Measurements from ENCODE around the gene BMP5.

GRCh38 chr6:55827818-55828522, 47.4 kb downstream of the BMP5 start:
- TF ChIP-seq CTCF (IDR thresholded peaks at IDR 0.05; ENCODE audit: insufficient read depth, low read length) (no peak), REST (IDR thresholded peaks at IDR 0.05; ENCODE audit: insufficient replicate concordance, low read depth) (no peak), SPI1 (IDR thresholded peaks at IDR 0.05; ENCODE audit: borderline replicate concordance, low read depth) (no peak), POLR2AphosphoS5 (IDR thresholded peaks at IDR 0.05; ENCODE audit: low read depth) (no peak)
